Measurements from ENCODE around the gene MAP3K13.

DNA sequence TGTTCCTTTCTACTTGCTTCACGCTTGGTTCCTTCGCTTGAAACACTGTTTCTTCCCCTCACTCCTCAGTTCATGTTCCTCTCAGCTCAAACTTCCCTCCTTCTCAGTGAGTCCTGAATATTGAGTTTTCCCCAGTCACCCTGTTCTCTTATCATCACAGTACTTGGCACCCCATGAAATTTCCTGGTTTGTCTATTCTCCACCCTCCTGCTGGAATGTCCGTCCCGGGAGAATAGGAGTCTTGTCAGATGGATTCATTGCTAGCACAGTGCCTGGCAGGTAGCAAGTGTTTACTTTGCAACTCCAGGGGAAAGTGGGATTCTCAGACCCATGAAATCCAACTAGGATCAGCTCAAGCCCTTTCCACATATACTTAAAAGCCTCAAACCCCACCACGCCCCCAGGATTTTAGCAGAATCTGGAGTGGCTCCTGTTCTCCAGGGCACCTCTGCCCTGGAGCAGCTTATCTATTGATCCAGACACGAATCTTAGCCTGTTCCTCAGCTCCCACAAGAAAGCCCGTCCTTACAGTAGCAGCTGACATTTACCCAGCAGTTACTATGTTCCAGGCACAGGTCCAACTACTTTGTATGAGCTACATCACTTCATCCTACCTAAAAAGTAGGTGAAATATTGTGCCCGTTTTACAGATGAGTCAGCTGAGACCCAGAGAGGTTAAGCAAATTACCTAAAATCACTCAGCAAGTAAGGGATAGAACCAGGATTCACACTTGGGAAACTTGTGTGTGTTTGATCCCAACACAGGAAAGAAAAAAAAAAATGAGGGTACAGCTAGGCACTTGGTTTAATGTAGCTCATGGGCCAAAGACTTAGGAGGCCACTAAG is 36.8 kb upstream of the MAP3K13 start:
- TF ChIP-seq, protein P1, sequence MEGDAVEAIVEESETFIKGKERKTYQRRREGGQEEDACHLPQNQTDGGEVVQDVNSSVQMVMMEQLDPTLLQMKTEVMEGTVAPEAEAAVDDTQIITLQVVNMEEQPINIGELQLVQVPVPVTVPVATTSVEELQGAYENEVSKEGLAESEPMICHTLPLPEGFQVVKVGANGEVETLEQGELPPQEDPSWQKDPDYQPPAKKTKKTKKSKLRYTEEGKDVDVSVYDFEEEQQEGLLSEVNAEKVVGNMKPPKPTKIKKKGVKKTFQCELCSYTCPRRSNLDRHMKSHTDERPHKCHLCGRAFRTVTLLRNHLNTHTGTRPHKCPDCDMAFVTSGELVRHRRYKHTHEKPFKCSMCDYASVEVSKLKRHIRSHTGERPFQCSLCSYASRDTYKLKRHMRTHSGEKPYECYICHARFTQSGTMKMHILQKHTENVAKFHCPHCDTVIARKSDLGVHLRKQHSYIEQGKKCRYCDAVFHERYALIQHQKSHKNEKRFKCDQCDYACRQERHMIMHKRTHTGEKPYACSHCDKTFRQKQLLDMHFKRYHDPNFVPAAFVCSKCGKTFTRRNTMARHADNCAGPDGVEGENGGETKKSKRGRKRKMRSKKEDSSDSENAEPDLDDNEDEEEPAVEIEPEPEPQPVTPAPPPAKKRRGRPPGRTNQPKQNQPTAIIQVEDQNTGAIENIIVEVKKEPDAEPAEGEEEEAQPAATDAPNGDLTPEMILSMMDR (IDR thresholded peaks at IDR 0.05) = no peak
- no peak for TF ChIP-seq POLR2A (IDR thresholded peaks at IDR 0.05)

Measured in uterus (tissue), 2 donors.